SK-N-SH treated with all-trans-retinoic acid at 6 μM for 48 hours (cell line): Measurements from ENCODE around the gene SHOX.

Experiments used
- ATAC-seq: fragments of 200-7000 bp; cut with Tn5 transposase; 3 replicates; pipeline ENCODE4 v1.9.1; 2020; ENCODE audit warnings: mild to moderate bottlenecking, moderate library complexity
- BACH2 ChIP-seq: fragments of 250-450 bp; sonication (Bioruptor Pico); IDR thresholded peaks from 2 replicates; pipeline ENCODE4 v1.9.0; 2021; ENCODE audit warnings: mild to moderate bottlenecking, borderline replicate concordance
- CREB5 ChIP-seq: fragments of 250-450 bp; sonication (Bioruptor Pico); IDR thresholded peaks from 2 replicates; pipeline ENCODE4 v1.5.1; 2020; ENCODE audit warnings: low read depth, mild to moderate bottlenecking, moderate library complexity
- CSDC2 ChIP-seq: fragments of 250-450 bp; sonication (Bioruptor Pico); IDR thresholded peaks from 2 replicates; pipeline ENCODE4 v1.5.0; 2020; ENCODE audit warnings: mild to moderate bottlenecking, moderate library complexity
- GLIS3 ChIP-seq: fragments of 250-450 bp; sonication (Bioruptor Pico); IDR thresholded peaks from 2 replicates; pipeline ENCODE4 v1.5.0; 2020; ENCODE audit warnings: mild to moderate bottlenecking, moderate library complexity
- OSR1 ChIP-seq: fragments of 250-450 bp; sonication (Bioruptor Pico); IDR thresholded peaks from 2 replicates; pipeline ENCODE4 v1.8.0; 2022; ENCODE audit warnings: moderate library complexity, mild to moderate bottlenecking, inconsistent platforms
- PATZ1 ChIP-seq: fragments of 250-450 bp; sonication (Bioruptor Pico); IDR thresholded peaks from 2 replicates; pipeline ENCODE4 v1.8.0; 2020; ENCODE audit warnings: mild to moderate bottlenecking, moderate library complexity, borderline replicate concordance
- POU6F1 ChIP-seq: fragments of 250-450 bp; sonication (Bioruptor Pico); IDR thresholded peaks from 2 replicates; pipeline ENCODE4 v1.8.0; 2021; ENCODE audit warnings: low read depth, mild to moderate bottlenecking, moderate library complexity, borderline replicate concordance
- PPARA ChIP-seq: fragments of 250-450 bp; sonication (Bioruptor Pico); IDR thresholded peaks from 2 replicates; pipeline ENCODE4 v1.5.0; 2020; ENCODE audit warnings: mild to moderate bottlenecking, borderline replicate concordance
- RARB ChIP-seq: fragments of 250-450 bp; sonication (Bioruptor Pico); IDR thresholded peaks from 2 replicates; pipeline ENCODE4 v1.8.0; 2021; ENCODE audit warnings: mild to moderate bottlenecking, moderate library complexity
- SNAI2 ChIP-seq: fragments of 250-450 bp; sonication (Bioruptor Pico); IDR thresholded peaks from 2 replicates; pipeline ENCODE4 v1.5.0; 2020; ENCODE audit warnings: mild to moderate bottlenecking, moderate library complexity
- TCF4 ChIP-seq: fragments of 250-450 bp; sonication (Bioruptor Pico); IDR thresholded peaks from 2 replicates; pipeline ENCODE4 v1.8.0; 2021; ENCODE audit warnings: mild to moderate bottlenecking, moderate library complexity, borderline replicate concordance
- TOX ChIP-seq: fragments of 250-450 bp; sonication (Bioruptor Pico); IDR thresholded peaks from 2 replicates; pipeline ENCODE4 v1.8.0; 2021; ENCODE audit warnings: mild to moderate bottlenecking, moderate library complexity, borderline replicate concordance
- ZC3H10 ChIP-seq: fragments of 250-450 bp; sonication (Bioruptor Pico); IDR thresholded peaks from 2 replicates; pipeline ENCODE4 v1.5.1; 2021; ENCODE audit warnings: mild to moderate bottlenecking, moderate library complexity
- ZFP3 ChIP-seq: fragments of 250-450 bp; sonication (Bioruptor Pico); IDR thresholded peaks from 2 replicates; pipeline ENCODE4 v1.5.0; 2020; ENCODE audit warnings: mild to moderate bottlenecking, moderate library complexity
- ZFP30 ChIP-seq: fragments of 450-650 bp; formaldehyde crosslinking; IDR thresholded peaks from 2 replicates; pipeline ENCODE4 v1.5.0; 2022; ENCODE audit warnings: mild to moderate bottlenecking, moderate library complexity
- ZNF565 ChIP-seq: fragments of 450-650 bp; formaldehyde crosslinking; conservative IDR thresholded peaks from 2 replicates; pipeline ENCODE4 v1.5.0; 2020; ENCODE audit warnings: low read depth, mild to moderate bottlenecking, moderate library complexity
- ZNF70 ChIP-seq: fragments of 450-650 bp; formaldehyde crosslinking; IDR thresholded peaks from 2 replicates; pipeline ENCODE4 v1.5.0; 2020; ENCODE audit warnings: mild to moderate bottlenecking, moderate library complexity
- ZNF8 ChIP-seq: fragments of 450-650 bp; formaldehyde crosslinking; IDR thresholded peaks from 2 replicates; pipeline ENCODE4 v1.5.0; 2020; ENCODE audit warnings: mild to moderate bottlenecking, moderate library complexity
- TF ChIP-seq, protein P1 (sequence below): fragments of 250-450 bp; sonication (Bioruptor Pico); IDR thresholded peaks from 2 replicates; pipeline ENCODE4 v1.5.1; 2021; ENCODE audit warnings: mild to moderate bottlenecking, moderate library complexity
- TF ChIP-seq, protein P2 (sequence below): fragments of 250-450 bp; sonication (Bioruptor Pico); IDR thresholded peaks from 2 replicates; pipeline ENCODE4 v1.5.0; 2020; ENCODE audit warnings: mild to moderate bottlenecking, moderate library complexity

Gene SHOX

GRCh38 chrX:680062-680461 is 49.5 kb downstream of the SHOX start:
- TF ChIP-seq, protein P1, sequence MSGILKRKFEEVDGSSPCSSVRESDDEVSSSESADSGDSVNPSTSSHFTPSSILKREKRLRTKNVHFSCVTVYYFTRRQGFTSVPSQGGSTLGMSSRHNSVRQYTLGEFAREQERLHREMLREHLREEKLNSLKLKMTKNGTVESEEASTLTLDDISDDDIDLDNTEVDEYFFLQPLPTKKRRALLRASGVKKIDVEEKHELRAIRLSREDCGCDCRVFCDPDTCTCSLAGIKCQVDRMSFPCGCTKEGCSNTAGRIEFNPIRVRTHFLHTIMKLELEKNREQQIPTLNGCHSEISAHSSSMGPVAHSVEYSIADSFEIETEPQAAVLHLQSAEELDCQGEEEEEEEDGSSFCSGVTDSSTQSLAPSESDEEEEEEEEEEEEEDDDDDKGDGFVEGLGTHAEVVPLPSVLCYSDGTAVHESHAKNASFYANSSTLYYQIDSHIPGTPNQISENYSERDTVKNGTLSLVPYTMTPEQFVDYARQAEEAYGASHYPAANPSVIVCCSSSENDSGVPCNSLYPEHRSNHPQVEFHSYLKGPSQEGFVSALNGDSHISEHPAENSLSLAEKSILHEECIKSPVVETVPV (CRISPR knock-in tag) = no peak
- TF ChIP-seq ZNF8 = no peak
- TF ChIP-seq, protein P2, sequence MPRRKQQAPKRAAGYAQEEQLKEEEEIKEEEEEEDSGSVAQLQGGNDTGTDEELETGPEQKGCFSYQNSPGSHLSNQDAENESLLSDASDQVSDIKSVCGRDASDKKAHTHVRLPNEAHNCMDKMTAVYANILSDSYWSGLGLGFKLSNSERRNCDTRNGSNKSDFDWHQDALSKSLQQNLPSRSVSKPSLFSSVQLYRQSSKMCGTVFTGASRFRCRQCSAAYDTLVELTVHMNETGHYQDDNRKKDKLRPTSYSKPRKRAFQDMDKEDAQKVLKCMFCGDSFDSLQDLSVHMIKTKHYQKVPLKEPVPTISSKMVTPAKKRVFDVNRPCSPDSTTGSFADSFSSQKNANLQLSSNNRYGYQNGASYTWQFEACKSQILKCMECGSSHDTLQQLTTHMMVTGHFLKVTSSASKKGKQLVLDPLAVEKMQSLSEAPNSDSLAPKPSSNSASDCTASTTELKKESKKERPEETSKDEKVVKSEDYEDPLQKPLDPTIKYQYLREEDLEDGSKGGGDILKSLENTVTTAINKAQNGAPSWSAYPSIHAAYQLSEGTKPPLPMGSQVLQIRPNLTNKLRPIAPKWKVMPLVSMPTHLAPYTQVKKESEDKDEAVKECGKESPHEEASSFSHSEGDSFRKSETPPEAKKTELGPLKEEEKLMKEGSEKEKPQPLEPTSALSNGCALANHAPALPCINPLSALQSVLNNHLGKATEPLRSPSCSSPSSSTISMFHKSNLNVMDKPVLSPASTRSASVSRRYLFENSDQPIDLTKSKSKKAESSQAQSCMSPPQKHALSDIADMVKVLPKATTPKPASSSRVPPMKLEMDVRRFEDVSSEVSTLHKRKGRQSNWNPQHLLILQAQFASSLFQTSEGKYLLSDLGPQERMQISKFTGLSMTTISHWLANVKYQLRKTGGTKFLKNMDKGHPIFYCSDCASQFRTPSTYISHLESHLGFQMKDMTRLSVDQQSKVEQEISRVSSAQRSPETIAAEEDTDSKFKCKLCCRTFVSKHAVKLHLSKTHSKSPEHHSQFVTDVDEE (CRISPR knock-in tag) = no peak
- no peak for TF ChIP-seq TOX (CRISPR knock-in tag)
- no peak for TF ChIP-seq OSR1 (CRISPR knock-in tag)
- no peak for TF ChIP-seq ZNF70 (CRISPR knock-in tag)
- no peak for TF ChIP-seq CREB5 (CRISPR knock-in tag)
- no peak for TF ChIP-seq ZC3H10
- TF ChIP-seq PATZ1 (CRISPR knock-in tag) = no peak
- no peak for TF ChIP-seq POU6F1 (CRISPR knock-in tag)
- TF ChIP-seq ZFP30 = no peak
- TF ChIP-seq TCF4 (CRISPR knock-in tag) = no peak
- no peak for TF ChIP-seq ZFP3 (CRISPR knock-in tag)
- no peak for TF ChIP-seq CSDC2 (CRISPR knock-in tag)
- no peak for TF ChIP-seq BACH2 (CRISPR knock-in tag)
- TF ChIP-seq ZNF565 = no peak
- no peak for TF ChIP-seq SNAI2
- no peak for TF ChIP-seq RARB (CRISPR knock-in tag)
- no peak for TF ChIP-seq GLIS3 (CRISPR knock-in tag)
- no peak for ATAC-seq

- no peak for ATAC-seq
- no peak for TF ChIP-seq PPARA (CRISPR knock-in tag)
- no peak for TF ChIP-seq ZFP30
- TF ChIP-seq ZC3H10 = no peak
- TF ChIP-seq BACH2 (CRISPR knock-in tag) = no peak
- no peak for TF ChIP-seq POU6F1 (CRISPR knock-in tag)
- no peak for TF ChIP-seq GLIS3 (CRISPR knock-in tag)
- no peak for TF ChIP-seq TCF4 (CRISPR knock-in tag)
- no peak for TF ChIP-seq OSR1 (CRISPR knock-in tag)
- no peak for TF ChIP-seq CREB5 (CRISPR knock-in tag)
- no peak for TF ChIP-seq CSDC2 (CRISPR knock-in tag)
- TF ChIP-seq ZNF8 = no peak
- no peak for TF ChIP-seq SNAI2
- no peak for TF ChIP-seq ZFP3 (CRISPR knock-in tag)
- TF ChIP-seq ZNF70 (CRISPR knock-in tag) = no peak
- TF ChIP-seq, all 23 proteins: peak for 0
These were observed 51.4 kb downstream of the SHOX start for GRCh38 chrX:681989-682388.
